Stomach (tissue), 9 donors: ENCODE measurements around the gene MAST4. TPM values are rescaled to one million over a fixed set of nuclear protein-coding genes. Genes with fewer than 3 reads are reported as not detected.

Experiments
- DNase-seq, 2 donors: peaks; one replicate each; pipeline versions ENCODE4 v3.0.0 to v3.0.0-alpha.2; 2013 to 2019
- H3K27ac ChIP-seq, 5 donors: fragments of 200-600 bp in 4 of 5; sonication (generic) in 4 of 5; one replicate each; pipeline ENCODE4 v1.5.1; 2013 to 2019; ENCODE audit warnings: mild to moderate bottlenecking in 1 of 5, moderate library complexity in 1 of 5
- H3K27me3 ChIP-seq, 3 donors: fragments of 200-600 bp; sonication (generic); one replicate each; pipeline ENCODE4 v1.5.1; 2017 to 2019; ENCODE audit warnings: mixed run types in 1 of 3
- H3K36me3 ChIP-seq, 4 donors: fragments of 200-600 bp; sonication (generic); 1 replicate in 3 of 4; 2 replicates in 1 of 4; pipeline ENCODE4 v1.5.1; 2016 to 2019
- H3K4me1 ChIP-seq, 4 donors: fragments of 200-600 bp; sonication (generic); one replicate each; pipeline ENCODE4 v1.5.1; 2016 to 2019
- H3K4me3 ChIP-seq, 4 donors: fragments of 200-600 bp; sonication (generic) in 3 of 4; one replicate each; pipeline ENCODE4 v1.5.1; 2016 to 2019; ENCODE audit warnings: mild to moderate bottlenecking in 1 of 4
- H3K9me3 ChIP-seq, 4 donors: fragments of 200-600 bp; sonication (generic); one replicate each; pipeline ENCODE4 v1.5.1; 2016 to 2019
- EP300 ChIP-seq: sonication (generic); formaldehyde crosslinking; IDR thresholded peaks from one replicate; pipeline ENCODE4 v1.6.1; 2017; ENCODE audit warnings: antibody characterized with exemption
- POLR2A ChIP-seq, 4 donors: fragments of 450-650 bp; IDR thresholded peaks; one replicate each; pipeline ENCODE4 v1.6.1; 2016; ENCODE audit warnings: antibody characterized with exemption in 4 of 4, control low read depth in 2 of 4, mild to moderate bottlenecking in 1 of 4, moderate library complexity in 1 of 4
- POLR2AphosphoS5 ChIP-seq, 3 donors: sonication (generic); formaldehyde crosslinking; IDR thresholded peaks; one replicate each; pipeline ENCODE4 v1.6.1; 2016; ENCODE audit warnings: antibody characterized with exemption in 3 of 3
- WGBS, 5 donors: extraction: QIAGEN DNeasy Blood & Tissue Kit in 3 of 5; methylation state at CpG; one replicate each; pipeline versions ENCODE4 v1.1.5 to v1.1.7; 2013 to 2018; 5-methylcytosine and 5-hydroxymethylcytosine counted together
- intact Hi-C: fragments of 100-400 bp; cut with DNase I; formaldehyde crosslinking; loops from one replicate; pipeline ENCODE4 v1.15.1; 2023; ENCODE audit warnings: low total_unique reads
- polyA plus RNA-seq, 3 donors: library from polyadenylated mRNA; stranded (reverse); fragments of 200-250 nt; gene quantifications; one replicate each; pipeline ENCODE4 v1.2.3, GENCODE V29; 2013
- total RNA-seq, 5 donors: library from RNA; depleted of rRNA; stranded (reverse); fragments of >200 nt; gene quantifications; one replicate each; pipeline versions ENCODE4 v1.1.0 to v1.2.3, GENCODE V29; 2014 to 2016
- TF ChIP-seq, protein P1 (sequence below), 7 experiments: fragments of 450-650 bp in 4 of 7; fragments of 200-600 bp in 3 of 7; sonication (generic) in 3 of 7; IDR thresholded peaks; one replicate each; pipeline ENCODE4 v1.5.1; 2016 to 2019; ENCODE audit warnings: antibody characterized with exemption in 7 of 7, control low read depth in 2 of 7, mild to moderate bottlenecking in 1 of 7
- donor health status: healthy with polysubstance abuse.
- donor health status: Bipolar disorder and iron deficiency.
- donor health status: healthy.

MAST4 gene
- total and polyA plus RNA-seq, 8 donors: 1.5 to 52.5 (median 32.1) TPM

DNA sequence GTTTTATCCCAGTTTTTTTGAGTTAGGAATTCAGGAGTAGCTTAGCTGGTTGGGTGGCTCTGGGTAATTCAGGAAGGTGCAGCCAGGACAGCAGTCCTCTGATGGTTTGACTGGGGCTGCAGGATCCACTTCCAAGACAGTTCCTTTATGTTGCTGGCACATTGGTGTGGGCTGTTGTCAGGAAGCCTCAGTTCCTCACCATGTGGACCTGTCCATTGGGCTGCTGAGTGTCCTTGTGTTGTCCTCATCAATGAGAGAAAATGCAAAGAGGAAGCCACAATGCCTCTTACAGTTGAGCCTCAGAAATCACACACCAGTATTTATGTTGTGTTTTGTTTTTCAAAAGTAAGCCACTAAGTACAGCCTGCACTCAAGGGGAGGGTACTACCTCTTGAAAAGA is 140.9 kb downstream of the MAST4 start:
- Histone ChIP-seq H3K36me3 (no peaks in the 10 kb centered on the region), H3K9me3 (no peaks in the 10 kb centered on the region), H3K4me3 (no peak overlapping the region), H3K27ac (no peak overlapping the region), H3K4me1 (peaks cover 3 to 21% (median 7%) of the 10 kb centered on the region in 4 donors), H3K27me3 (no peaks in the 10 kb centered on the region)
- intact Hi-C loops: no loop called here
- DNase-seq: no peak
- TF ChIP-seq POLR2A (IDR thresholded peaks at IDR 0.05) (no peak), EP300 (no peak), POLR2AphosphoS5 (IDR thresholded peaks at IDR 0.05) (no peak)
- TF ChIP-seq, protein P1, sequence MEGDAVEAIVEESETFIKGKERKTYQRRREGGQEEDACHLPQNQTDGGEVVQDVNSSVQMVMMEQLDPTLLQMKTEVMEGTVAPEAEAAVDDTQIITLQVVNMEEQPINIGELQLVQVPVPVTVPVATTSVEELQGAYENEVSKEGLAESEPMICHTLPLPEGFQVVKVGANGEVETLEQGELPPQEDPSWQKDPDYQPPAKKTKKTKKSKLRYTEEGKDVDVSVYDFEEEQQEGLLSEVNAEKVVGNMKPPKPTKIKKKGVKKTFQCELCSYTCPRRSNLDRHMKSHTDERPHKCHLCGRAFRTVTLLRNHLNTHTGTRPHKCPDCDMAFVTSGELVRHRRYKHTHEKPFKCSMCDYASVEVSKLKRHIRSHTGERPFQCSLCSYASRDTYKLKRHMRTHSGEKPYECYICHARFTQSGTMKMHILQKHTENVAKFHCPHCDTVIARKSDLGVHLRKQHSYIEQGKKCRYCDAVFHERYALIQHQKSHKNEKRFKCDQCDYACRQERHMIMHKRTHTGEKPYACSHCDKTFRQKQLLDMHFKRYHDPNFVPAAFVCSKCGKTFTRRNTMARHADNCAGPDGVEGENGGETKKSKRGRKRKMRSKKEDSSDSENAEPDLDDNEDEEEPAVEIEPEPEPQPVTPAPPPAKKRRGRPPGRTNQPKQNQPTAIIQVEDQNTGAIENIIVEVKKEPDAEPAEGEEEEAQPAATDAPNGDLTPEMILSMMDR (IDR thresholded peaks at IDR 0.05): no peak

DNA sequence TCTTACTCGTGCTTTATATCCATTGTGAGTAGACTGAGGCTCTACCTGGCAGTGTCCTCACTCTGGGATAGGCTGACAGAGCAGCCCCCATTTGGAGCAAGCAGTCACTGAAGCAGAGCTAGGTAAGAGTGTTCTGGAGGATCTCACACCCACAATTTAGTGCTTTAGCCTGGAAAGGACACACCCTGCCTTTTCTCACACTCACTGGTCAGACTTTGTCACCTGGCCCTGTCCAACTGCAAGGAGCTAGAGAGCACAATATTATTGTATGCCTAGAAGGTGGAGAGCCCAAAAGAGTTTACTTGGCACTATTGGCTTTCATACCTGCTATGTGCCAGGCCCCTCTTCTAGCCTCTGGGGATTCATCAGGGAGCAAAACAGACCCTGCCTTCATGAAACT is 141.9 kb downstream of the MAST4 start:
- intact Hi-C loops: no loop called here
- WGBS, 5 donors: 79 to 100% (median 95%) methylated on average over 1 of the region's 1 CpG
- Histone ChIP-seq H3K9me3 (no peaks in the 10 kb centered on the region), H3K4me1 (peaks cover 5 to 32% (median 13%) of the 10 kb centered on the region in 4 donors), H3K36me3 (no peaks in the 10 kb centered on the region), H3K27ac (no peak overlapping the region), H3K4me3 (no peak overlapping the region), H3K27me3 (no peaks in the 10 kb centered on the region)
- DNase-seq: no peak
- TF ChIP-seq EP300: no peak
- no peak for TF ChIP-seq POLR2A (IDR thresholded peaks at IDR 0.05)
- TF ChIP-seq, protein P1 (IDR thresholded peaks at IDR 0.05): no peak
- no peak for TF ChIP-seq POLR2AphosphoS5 (IDR thresholded peaks at IDR 0.05)

DNA sequence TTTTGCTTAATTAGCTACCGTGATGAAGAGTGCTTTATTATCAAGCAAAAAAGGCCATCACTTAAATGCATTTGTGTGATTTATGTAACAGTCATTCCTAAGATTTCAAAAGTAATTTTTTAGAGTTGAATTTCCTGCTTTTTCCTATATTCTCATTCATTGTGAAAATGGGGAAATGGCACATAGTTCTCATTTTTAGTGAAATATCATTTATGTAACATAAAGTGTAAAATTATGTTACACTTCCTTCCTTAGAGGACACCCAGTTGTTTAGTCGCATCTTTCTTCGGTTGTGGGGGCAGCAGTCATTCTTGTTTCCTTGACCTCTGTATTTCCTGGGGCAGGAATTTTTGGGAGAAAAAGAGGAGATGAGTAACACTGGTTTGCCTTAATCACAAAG is 142.8 kb downstream of the MAST4 start:
- 80 to 90% (median 88%) methylated on average over 3 of the region's 3 CpGs for WGBS, 5 donors
- H3K27ac ChIP-seq: no peak overlapping the region
- H3K4me3 ChIP-seq: no peak overlapping the region
- no peaks in the 10 kb centered on the region for H3K36me3 ChIP-seq
- intact Hi-C loops: no loop called here
- TF ChIP-seq, protein P1 (IDR thresholded peaks at IDR 0.05): no peak
- TF ChIP-seq POLR2AphosphoS5 (IDR thresholded peaks at IDR 0.05) (no peak), EP300 (no peak), POLR2A (IDR thresholded peaks at IDR 0.05) (no peak)
- H3K9me3 ChIP-seq: no peaks in the 10 kb centered on the region
- no peak for DNase-seq
- H3K4me1 ChIP-seq: peaks cover 5 to 39% (median 15%) of the 10 kb centered on the region in 4 donors
- H3K27me3 ChIP-seq: no peaks in the 10 kb centered on the region

DNA sequence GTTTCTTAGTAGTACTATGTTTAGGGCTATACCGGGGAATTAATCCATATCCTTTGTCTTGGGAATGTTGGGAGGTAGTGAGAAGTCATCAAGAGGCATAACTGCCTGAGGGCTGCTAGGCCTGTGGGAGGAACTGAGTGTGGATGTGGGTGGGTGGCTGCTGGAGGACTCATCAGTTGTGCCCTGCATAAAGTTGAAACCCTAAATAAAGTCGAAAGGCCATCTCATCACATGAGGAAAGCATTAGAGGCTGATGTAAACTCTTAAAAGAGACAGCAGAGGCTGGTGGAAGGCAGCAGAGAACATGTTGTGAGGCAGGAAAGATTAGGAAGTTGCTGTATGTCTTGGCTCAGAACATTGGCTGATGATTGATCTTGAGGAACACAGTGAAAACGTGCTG is 143.8 kb downstream of the MAST4 start:
- Histone ChIP-seq H3K36me3 (no peaks in the 10 kb centered on the region), H3K9me3 (no peaks in the 10 kb centered on the region), H3K4me3 (no peak overlapping the region), H3K27ac (peak overlapping the region in 2 of 5 donors; percentile 0 to 48), H3K27me3 (no peaks in the 10 kb centered on the region), H3K4me1 (peaks cover 5 to 45% (median 15%) of the 10 kb centered on the region in 4 donors)
- intact Hi-C loops: no loop called here
- WGBS, 5 donors: 48 to 68% (median 63%) methylated on average over 3 of the region's 3 CpGs
- DNase-seq: no peak
- no peak for TF ChIP-seq POLR2AphosphoS5 (IDR thresholded peaks at IDR 0.05)
- TF ChIP-seq POLR2A (IDR thresholded peaks at IDR 0.05): no peak
- TF ChIP-seq EP300: no peak

DNA sequence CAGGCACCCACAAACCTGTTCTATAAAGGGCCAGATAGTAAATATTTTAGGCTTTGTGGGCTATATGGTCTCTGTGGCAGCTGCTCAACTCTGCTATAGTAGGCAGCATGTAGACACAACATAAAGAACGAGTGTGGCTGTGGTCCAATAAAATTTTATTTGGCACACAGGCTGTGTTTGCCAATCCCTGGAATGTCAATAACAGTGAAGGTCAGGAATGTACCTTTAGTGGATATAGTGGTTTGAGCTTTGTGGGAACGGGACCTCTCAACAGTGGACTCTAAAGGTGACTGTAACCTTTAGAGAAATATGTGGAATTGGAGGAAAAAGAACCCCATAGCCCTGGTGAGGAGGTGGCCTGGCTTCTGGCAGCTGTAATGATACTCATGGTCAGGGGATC is 145.2 kb downstream of the MAST4 start:
- peak; percentile 74 to 80 for DNase-seq
- intact Hi-C loops: no loop called here
- Histone ChIP-seq H3K4me3 (no peak overlapping the region), H3K4me1 (peaks cover 5 to 45% (median 15%) of the 10 kb centered on the region in 4 donors), H3K9me3 (no peaks in the 10 kb centered on the region), H3K27ac (peak overlapping the region in 3 of 5 donors; percentile 27 to 54 (median 48)), H3K36me3 (no peaks in the 10 kb centered on the region), H3K27me3 (no peaks in the 10 kb centered on the region)
- 24 to 69% (median 48%) methylated on average over 2 of the region's 2 CpGs for WGBS, 5 donors
- TF ChIP-seq POLR2AphosphoS5 (IDR thresholded peaks at IDR 0.05): peak in 2 of 3 donors; percentile 40 to 58
- TF ChIP-seq, protein P1 (IDR thresholded peaks at IDR 0.05): no peak
